A172 (cell line): Measurements from ENCODE around the gene C2orf42. TPM values are rescaled to one million over a fixed set of nuclear protein-coding genes. Genes with fewer than 3 reads are reported as not detected.
"Not testable (repeated sequence)": the region's sequence is repeated elsewhere in the genome, so short reads cannot be mapped to it uniquely, and the experiment has no call there.

Experiments
- DNase-seq: peaks from one replicate; pipeline ENCODE4 v3.0.0-alpha.2; 2015; ENCODE audit warnings: low spot score
- total RNA-seq: library from RNA; depleted of rRNA; stranded (reverse); fragments of >200 nt; shearing (Covaris generic); gene quantifications from 2 replicates; pipeline ENCODE4 v1.2.3, GENCODE V29; 2014; rRNA removed

C2orf42 gene
- total RNA-seq, result 13.2 and 15.8 TPM in 2 replicates

GRCh38 chr2:70190418-70191243, at the start of gene C2orf42:
Gene C2orf42 (minus strand): TSS chr2:70191019. CDS start chr2:70181985, 9,034 bp downstream.
- peak; percentile 96 for DNase-seq

GRCh38 chr2:70240599-70240998, 49.8 kb upstream of the C2orf42 start:
- no peak for DNase-seq

- DNase-seq, result no peak
Measured at GRCh38 chr2:70233926-70234325, 43.1 kb upstream of the C2orf42 start.

GRCh38 chr2:70226781-70227180, 36.0 kb upstream of the C2orf42 start:
- DNase-seq, result no peak

- DNase-seq, result not testable (repeated sequence)
Measured at GRCh38 chr2:70223305-70223704, 32.5 kb upstream of the C2orf42 start.

GRCh38 chr2:70214953-70215549, 24.2 kb upstream of the C2orf42 start:
- peak; percentile 8 for DNase-seq

GRCh38 chr2:70214365-70214764, 23.5 kb upstream of the C2orf42 start:
- no peak for DNase-seq

- no peak for DNase-seq
Measured at GRCh38 chr2:70212298-70212932, 21.6 kb upstream of the C2orf42 start.

GRCh38 chr2:70211595-70211994, 20.8 kb upstream of the C2orf42 start:
- DNase-seq, result no peak

- DNase-seq, result no peak
Measured at GRCh38 chr2:70204452-70204851, 13.6 kb upstream of the C2orf42 start.

- no peak for DNase-seq
Measured at GRCh38 chr2:70203086-70203485, 12.3 kb upstream of the C2orf42 start.

GRCh38 chr2:70202236-70202806, 11.5 kb upstream of the C2orf42 start:
- DNase-seq, result no peak

- no peak for DNase-seq
Measured at GRCh38 chr2:70201831-70202230, 11.0 kb upstream of the C2orf42 start.

GRCh38 chr2:70201225-70201768, 10.5 kb upstream of the C2orf42 start:
- no peak for DNase-seq

- DNase-seq, result no peak
Measured at GRCh38 chr2:70199320-70199864, 8.6 kb upstream of the C2orf42 start.

GRCh38 chr2:70192516-70192915, 1.7 kb upstream of the C2orf42 start:
- DNase-seq, result no peak

- DNase-seq, result no peak
Measured at GRCh38 chr2:70191244-70191735, 471 bp upstream of the C2orf42 start.

- no peak for DNase-seq
Measured at GRCh38 chr2:70188460-70188859, 2.4 kb downstream of the C2orf42 start.

GRCh38 chr2:70187170-70187569, 3.6 kb downstream of the C2orf42 start:
- not testable (repeated sequence) for DNase-seq

- DNase-seq, result no peak
Measured at GRCh38 chr2:70182689-70183088, 8.1 kb downstream of the C2orf42 start.

- no peak for DNase-seq
Measured at GRCh38 chr2:70181363-70181956, 9.4 kb downstream of the C2orf42 start.
